ENCODE measurements around the gene FRA10AC1.

FRA10AC1 gene, protein sequence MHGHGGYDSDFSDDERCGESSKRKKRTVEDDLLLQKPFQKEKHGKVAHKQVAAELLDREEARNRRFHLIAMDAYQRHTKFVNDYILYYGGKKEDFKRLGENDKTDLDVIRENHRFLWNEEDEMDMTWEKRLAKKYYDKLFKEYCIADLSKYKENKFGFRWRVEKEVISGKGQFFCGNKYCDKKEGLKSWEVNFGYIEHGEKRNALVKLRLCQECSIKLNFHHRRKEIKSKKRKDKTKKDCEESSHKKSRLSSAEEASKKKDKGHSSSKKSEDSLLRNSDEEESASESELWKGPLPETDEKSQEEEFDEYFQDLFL

DNA sequence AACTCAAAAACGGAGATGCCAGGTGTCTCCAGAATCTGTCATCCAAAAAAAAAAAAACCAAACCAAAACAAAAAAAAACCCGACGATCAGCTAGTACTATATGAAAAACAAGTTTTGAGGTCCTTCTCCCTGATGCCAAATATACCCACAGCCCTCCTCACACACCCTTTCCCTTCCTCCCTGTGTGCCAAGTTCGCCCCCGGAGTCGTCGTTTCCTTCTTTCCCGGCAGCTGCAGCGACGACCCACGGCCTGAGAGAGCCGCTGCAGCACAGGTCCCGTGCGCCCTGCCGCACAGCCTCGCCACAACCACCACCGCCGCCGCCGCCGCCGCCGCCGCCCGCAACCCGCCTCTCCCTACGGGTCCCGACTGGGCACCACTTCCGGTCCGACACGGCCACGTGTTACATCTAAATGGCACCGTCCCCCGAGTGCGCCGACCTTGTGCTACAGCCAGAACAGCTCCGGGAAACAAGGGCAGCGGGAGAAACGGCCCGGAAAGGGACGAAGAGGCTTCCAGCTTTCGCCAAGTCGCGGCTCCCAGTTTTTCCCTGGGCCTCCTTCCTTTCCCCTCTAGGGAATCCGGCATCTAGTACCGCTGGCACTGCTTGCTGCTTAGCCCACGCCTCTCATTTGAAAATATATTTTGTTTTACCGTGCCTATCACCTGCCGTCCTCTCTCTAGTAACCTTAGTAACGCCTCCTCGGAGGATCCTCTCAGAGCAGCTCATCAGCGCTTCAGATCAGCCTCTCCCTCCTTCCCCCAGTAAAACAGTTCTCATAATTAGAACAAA, at the start of gene FRA10AC1:
Gene FRA10AC1, minus strand, starts transcription at position 383 of the 792 bp plus-strand sequence. CDS start 2,486 bp downstream, outside the sequence.
- DNase-seq = peak; percentile 83

DNA sequence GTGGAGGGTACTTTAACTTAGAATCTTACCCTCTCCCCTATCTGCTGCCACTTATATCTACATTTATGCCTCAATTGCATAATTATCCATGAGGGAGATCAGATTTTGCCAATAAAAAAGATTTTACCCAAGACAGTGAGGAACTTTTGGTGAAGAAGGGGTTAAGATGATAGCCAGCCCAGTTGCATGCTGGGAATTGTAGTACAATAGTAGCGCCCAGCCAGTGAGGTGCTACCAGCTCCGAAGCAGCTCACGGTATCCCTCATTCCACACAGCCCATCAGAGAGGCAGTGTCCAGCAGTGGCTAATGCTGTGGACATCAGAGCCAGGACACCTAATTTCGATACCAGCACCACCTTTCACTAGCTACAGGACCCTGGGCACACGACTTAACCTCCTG, 49.4 kb upstream of the FRA10AC1 start:
- DNase-seq = no peak

DNA sequence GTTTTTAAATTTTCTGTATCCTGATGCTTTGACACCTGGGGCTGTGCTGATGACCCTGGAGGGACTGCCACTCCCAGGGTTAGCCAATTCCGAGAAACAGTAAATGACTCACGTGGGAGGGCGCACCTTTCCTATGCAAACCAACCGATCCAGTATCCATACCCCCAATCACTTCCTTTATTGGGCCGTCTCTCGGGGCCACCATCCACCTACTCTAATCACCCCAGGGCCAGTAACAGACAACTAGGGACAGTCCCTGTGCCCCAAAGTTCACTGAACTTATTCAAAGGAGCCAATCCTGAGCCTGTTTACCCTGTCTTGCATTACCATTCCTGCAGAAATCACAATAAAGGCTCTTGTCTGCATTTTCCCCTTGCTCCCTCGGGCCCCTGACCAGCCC, 48.7 kb upstream of the FRA10AC1 start:
- no peak for DNase-seq

DNA sequence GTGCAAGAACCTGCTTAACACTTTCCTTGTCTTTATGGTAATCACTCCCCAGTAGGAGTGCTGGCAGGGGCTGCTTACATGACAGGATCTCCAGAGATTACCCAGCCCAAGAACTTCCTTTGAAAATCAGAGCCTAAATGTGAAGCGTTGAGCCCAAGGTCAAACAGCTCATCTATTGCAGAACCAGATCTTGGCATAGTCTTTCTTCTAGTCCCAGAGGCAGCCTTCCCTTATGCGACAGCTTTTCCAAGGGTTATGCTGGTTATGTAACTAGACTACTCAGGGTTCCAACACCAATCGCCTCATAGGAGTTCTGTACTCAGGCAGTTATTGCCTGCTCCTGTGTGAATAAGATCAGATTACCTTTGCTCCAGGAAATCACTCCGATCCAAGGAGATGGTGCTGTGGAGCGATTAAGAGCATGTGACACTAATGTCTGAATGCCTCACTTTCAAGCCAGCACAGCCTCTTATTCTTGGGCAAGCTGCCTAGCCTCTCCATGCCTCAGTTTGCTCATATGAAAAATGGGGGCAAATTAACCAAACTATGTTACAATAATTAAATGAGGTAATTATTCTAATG, 46.9 kb upstream of the FRA10AC1 start:
- DNase-seq = peak; percentile 43

DNA sequence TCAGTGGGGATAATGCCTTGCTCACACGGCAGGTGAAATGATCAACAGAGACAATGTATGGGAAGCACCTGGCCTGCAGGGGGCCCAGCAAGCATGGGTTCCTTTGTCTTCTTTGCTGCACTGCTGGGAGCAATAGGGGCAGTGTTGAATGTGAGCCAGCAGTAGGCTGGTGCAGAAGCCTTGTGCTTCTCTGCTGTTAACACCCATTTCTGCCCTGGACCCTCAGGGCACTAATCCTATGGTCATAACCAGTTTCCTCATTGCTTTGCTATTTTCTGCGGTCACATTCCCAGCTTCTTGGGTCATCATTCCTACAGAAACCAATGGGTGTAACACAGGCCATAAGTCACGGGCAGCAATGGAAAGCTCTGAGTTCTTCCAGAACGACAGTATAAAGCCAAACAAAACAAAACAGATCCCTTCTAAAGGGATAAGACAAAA, 44.5 kb upstream of the FRA10AC1 start:
- no peak for DNase-seq

DNA sequence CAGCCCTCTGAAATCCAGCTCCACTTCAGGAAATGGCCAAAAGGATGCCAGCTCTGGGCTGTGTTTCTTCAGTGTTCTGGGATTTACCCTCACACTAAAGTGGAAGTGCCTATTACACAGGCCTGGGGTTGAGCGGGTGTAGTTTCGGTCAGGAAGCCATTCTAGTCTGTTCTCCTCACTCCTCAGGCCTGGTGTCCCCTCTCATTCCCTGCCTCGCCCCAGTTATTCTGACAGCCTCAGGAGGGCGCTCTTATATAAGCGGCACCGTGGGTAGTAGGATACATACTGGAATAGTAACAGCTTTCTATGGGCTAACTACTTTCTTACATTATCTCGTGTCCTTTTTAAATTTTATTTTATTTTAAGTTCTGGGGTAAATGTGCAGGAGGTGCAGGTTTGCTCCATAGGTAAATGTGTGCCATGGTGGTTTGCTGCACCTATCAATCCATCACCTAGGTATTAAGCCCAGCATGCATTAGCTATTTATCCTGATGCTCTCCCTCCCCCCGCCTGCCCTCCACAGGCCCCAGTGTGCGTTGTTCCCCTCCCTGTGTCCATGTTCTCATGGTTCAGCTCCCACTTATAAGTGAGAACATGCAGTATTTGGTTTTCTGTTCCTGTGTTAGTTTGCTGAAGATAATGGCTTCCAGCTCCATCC, 43.1 kb upstream of the FRA10AC1 start:
- no peak for DNase-seq

DNA sequence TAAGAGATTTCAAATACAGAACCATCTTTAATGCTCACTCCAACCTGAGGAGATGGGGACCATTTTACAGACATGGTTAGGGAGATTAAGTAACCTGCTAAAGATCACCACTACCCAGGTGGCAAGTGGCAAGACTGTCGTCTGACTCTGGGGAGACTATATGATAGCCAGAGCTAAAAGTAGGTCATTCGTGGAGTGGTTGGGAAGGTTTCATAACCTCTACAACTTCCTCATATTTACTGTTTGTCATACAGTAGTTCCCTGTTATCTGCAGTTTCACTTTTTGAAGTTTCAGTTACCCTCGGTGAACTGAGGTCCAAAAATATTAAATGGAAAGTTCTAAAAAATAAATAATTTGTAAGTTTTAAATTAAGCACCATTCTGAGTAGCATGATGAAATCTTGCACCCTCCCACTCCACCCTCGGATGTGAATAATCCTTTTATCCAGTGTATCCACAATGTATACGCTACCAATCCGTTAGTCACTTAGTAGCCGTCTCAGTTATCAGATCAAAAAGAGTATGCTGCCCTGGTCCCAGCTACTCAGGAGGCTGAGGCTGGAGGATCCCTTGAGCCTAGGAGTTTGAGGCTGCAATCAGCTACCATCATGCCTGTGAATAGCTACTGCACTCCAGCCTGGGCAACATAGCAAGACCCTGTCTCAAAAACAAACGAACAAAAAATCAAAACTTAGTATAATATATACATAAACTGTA, 40.4 kb upstream of the FRA10AC1 start:
- no peak for DNase-seq

DNA sequence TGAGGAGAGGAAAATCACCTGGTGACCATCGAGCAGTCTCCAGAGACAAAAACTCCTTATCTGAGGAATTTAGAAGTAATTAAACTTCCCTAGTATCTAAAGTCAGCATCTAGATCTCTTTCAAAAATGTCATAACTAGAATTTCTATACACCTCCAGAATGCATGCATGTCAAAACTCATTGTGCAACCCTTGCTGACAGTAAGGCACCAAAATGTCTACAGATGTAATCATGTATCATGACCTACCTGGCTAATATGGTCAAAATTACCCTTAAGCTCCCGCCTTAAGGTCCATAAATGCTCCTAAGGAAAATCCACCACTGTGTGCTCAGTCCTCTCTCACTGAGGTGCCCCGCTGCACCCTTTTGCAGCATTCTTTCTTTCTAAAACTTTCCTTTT, 39.0 kb upstream of the FRA10AC1 start:
- no peak for DNase-seq

DNA sequence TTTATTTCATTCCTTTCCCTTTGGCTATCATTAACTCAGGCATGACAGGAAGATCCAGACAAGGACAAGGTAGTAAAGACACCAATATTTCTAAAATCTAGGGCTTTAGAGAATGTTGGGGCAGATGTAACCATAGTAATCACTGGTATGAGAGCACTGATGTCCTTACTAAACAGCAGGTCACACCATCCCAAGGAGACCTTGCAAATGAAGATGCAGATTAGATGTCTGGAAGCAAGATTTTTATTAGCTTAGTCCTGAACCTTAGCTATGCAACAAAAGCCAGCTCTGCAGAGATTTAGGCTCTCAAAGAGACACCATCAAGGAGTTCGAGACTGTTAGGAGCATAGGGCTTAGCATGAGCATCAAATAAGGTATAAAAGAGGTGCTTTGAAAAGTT, 23.6 kb upstream of the FRA10AC1 start:
- no peak for DNase-seq

DNA sequence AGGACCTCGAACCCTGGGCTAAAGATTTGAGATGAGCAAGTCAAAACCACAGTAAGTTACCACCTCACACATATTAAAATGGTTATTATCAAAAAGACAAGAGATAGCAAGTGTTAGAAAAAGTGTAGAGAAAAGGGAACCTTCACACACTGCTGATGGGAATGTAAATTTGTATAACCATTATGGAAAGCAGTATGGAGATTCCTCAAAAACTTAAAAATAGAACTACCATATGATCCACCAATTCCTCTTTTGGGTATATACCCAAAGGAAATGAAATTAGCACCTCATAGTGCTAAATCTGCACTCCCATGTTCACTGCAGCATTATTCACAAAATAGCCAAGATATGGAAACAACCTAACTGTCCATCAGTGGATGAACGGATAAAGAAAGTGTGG, 20.8 kb upstream of the FRA10AC1 start:
- DNase-seq = no peak

DNA sequence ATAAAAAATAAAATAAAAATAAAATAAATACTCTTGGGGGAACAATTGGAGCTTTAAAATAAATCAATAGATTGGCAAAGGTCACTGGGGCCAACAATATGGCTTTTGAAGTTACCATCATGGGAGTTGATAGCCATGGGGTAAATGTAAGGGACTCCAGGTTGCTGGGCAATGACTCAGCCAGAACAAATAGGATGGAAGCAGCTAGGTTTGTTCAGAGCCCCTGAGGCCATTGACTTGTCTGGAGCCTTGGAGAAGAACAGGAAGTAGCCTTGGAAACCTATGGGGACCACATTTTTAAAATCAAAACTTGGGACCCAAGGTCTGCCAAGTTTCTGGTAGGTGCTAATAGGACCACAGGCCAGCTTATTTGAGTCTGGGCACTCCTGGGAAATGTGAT, 20.2 kb upstream of the FRA10AC1 start:
- DNase-seq = no peak

DNA sequence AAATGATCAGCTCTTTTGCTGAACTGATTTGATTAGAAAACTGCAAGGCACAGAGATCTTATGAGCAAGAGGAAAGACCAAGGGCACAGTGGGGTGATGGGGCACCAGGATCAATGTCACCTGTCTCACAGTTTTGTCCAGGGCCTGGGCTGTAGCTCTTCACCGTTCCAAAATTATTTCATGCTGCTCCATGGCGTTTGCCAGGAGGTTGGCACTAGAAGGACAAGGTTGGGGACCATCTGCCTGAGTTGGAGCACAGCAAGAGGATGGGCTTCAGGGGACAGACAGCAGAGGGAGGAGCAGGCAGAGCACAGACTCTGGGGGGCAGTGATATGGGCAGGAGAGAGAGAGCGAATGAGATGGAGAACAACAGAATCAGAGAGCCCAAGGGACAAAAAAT, 17.5 kb upstream of the FRA10AC1 start:
- no peak for DNase-seq

DNA sequence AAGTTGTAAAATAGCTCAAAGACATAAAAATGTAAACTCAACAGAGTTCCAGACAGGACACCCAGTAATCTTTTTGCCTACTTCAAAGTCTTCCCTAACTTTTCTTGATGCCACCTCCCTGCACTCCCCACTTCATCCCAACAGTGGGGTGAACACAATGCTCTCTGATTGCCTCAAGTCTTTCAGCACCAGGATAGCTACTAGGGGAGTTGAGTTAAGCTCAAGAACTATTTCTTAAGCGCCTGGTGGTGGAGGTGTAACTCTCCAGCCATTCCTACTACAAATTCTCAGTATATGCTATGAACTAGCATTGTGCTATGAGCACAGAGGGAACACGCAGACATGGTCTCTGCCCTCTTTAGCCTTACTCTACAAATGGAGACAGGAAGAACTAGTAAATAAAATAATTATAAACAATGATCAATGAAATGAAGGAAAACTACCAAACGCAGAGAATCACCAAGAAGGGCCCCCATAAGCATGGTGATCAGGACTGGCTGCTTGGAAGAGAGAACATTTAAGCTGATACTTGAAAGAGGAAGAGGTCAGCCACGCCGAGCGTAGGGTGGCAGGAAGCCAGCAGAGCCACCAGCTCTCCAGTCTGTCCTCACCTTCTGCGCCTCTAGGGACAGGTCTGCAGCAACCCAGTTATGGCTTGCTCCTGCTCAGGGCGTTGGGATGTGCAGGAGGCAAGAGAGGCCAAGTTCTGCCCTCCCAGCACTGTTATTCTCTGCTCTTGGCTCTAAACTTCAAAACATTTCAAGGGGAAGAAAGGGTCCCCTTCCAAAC, 16.7 kb upstream of the FRA10AC1 start:
- DNase-seq = no peak

DNA sequence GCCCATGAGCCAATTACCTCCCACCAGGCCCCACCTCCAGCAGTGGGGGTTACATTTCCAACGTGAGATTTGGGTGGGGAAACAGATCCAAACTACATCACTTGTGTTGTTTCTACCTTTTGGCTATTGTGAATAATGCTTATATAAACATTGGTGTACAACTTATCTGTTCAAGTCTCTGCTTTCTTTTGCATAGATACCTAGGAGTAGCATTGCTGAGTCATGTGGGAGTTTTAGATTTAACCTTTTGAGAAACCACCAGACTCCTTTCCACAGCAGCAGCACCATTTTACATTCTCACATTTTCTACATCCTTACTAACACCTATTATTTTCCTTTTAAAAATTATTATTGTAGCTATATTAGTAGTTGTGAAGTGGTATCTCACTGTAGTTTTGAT, 14.4 kb upstream of the FRA10AC1 start:
- DNase-seq = no peak

DNA sequence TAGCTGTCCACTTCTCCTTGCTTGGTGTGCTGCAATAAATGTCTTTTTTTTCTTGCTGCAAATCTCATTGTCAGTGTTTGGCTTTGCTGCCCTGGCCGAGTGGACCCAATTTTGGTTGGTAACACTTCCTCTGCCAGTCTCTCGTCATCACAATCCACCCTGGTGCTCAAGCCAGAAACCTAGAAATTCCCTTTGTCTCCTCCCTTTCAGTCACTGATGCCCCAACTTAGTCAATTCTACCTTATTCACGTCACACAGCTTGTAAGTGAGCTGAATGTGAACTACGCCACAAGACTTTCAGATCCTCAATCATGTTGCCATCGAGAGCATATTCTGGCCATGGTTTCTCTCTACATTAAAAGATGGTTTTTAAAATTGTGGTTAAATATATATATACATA, 13.0 kb upstream of the FRA10AC1 start:
- DNase-seq = no peak

DNA sequence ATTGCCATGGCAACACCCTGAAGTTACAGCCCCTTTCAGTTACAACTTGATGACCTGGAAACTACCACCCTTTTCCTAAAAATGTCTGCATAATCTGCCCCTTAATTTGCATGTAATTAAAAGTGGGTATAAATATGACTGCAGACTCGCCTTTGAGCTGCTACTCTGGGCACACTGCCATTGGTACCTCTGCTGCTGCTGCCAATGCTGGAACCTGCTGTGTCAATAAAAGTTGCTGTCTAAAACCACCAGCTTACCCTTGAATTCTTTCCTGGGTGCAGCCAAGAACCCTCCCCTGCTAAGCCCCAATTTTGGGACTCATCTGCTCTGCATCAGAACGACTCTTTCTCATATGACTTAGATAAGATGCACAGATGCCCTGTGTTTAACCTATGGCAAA, 10.2 kb upstream of the FRA10AC1 start:
- DNase-seq = no peak

DNA sequence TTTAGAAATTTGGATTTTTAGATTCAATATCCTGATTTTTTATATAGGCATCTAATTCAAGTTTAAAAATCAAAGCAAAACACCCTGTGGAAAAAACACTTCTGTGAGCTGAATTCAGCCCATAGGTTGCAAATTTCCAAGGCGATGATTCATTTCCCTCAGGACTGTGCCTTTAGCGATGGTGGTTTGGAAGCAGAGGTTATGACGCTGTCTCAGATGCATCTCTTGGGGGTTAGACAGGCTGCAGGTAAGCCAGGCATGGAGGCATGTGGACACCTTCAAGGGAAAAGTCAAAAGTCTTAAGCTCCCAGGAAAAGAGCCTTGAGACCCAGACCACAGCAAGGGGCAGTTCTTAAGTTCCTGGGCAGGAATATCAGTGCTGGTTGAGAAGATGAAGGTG, 9.5 kb upstream of the FRA10AC1 start:
- no peak for DNase-seq

DNA sequence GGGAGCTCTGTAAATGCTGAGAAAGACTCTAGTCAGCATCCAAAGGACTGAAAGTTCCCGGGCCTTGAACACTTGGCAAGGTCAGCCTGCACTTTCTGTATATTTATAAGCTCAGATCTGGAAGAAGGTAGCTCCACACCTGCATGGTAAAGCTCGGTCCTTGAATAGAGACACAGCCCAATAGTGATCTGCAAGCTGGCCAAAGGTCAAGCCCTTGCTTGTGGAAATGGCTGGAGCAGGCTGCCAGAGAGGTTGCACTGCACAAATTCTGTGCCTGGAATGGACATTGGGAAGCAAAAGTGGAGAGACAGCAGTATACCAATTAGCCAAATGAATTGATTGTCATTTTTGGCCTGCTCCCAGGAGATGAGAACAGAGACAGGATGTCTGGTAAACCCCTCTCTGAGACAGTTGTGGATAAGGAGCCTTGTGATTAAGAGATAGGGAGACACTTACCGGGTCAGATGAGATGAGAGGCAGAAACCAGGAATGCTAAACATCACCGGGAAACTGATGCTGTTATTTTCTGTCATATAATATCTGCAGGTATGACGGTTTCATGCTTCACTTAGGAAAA, 8.0 kb upstream of the FRA10AC1 start:
- DNase-seq = no peak

DNA sequence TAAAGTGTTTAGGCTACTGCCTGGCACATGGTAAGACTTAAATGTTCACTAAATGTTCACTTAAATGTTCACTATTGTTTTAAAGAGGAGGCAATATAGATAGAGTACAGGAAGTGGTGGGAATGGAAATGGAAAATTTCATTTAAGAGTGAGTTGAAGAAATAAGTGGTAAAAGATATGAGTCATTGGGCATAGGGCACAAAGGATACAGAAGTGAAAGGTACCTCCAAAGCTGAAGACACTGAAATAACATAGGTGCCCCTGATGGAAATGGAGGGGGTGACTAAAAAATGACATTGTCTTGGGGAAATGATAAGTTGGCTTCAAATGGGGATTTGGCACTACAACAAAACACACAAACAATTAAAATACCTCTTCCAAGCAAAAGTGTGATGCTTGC, 5.2 kb upstream of the FRA10AC1 start:
- no peak for DNase-seq

DNA sequence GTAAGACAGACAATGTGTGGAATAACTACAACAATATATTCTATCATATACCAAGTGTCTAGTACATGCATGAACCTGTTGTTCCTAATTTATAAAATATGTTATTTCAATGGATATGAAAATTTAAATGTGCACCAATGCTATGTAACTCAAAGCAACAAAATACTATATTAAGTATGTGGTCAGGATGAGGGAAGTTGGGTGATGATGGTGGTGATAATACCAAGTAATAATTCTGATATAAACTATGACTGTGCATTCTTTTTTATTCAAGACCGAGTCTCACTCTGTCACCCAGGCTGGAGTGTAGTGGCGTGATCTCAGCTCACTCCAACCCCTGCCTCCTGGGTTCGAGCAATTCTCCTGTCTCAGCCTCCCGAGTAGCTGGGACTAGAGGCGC, 2.1 kb upstream of the FRA10AC1 start:
- DNase-seq = no peak

DNA sequence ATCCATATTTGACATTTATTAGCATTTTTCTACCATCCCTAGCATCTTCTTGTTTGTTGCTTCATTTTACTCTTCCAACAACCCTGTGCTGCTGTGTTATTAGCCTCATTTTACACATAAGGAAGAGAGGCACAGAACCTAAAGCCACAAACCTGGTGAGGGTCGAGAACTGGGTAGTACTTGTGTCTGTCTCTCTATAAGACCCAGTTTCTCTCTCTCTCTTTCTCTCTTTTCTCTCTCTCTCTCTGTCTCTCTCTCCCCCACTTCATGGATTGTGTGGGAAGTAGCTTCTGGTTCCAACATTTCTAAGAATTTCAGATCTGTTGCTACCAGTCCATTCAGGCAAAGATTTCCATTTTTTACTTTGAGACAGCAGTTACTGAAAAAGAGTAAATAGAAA, 1.4 kb upstream of the FRA10AC1 start:
- DNase-seq = no peak

DNA sequence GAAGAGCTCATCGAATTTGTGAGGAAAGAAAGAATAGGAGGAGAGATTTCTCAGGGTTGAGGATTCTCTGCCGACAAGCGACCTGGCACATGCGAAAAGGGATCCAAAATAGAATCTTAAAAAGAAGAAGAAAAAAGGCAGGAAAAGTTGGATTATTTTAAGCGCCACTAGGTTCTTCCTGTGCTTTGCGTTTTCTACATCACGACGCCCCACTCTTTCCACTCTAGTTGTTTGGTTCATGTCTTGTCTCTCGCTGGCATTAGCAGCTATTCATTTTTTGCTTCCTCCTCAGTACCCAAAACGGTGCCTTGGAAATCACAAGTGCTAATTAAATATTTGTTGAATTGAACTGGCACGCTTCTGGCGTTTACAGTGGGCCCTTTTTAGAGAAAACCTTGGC, 674 bp upstream of the FRA10AC1 start:
- no peak for DNase-seq
